ENCODE measurements around the gene RNF115.
A peak's percentile ranks its signal among the peaks of the same experiment; 100 is the strongest.

Gene RNF115

GRCh38 chr1:145701306-145701862 is 122.5 kb downstream of the RNF115 start:
- no peak for DNase-seq (ENCODE audit: low read depth in 2 of 2)

DNA sequence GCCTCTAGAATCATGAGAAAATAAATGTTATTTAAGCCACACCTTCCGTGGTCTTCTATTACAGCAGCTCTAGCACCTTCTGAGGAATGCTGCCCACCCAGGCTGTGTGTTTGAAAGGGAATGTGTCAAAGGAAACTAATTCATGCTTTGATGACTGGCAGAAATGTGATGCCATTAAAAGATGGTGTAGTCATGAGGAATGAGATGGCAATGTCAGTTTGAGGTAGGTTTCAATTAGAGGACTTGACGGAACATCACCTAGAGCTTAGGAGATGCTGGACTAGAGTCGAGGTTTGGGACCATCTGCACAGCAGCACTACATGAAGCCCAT is 127.3 kb downstream of the RNF115 start:
- no peak for DNase-seq (ENCODE audit: low read depth in 2 of 2)

DNA sequence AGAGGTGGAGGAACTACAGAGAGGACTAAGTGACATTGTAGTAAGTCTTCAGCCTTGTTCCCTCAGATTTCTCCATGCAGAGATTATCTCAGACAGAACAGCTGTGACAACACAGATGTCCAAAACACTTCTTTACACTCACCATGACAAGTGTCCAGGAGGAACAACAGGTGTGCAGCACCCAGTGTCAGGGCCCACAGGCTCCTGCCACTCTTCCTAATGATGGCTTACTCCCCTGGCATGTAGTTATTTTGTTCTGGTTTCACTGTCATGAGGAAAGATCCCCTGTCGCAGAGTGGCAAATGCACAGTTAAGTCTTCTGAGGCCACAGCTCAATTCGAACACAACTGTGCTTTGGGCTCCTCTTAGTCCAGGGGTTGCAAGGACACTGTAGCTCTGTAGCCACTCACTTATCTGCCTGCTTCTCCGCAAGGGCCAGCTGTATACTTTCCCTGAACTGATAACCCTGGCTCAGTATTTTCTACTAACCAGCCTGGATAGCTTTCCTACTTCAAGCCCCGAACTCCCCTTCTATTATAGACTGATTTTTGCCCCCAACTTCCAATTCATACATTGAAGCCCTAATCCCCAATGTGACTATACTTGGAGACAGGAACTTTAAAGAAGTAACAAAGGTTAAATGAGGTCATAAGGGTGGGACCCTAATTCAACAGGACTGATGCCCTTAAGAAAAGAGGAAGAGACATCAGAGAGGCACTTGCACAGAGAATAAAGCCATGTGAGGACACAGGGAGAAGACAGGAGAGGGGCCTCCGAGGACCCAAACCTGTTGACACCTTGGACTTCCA is 127.9 kb downstream of the RNF115 start:
- no peak for DNase-seq (ENCODE audit: low read depth in 2 of 2)

GRCh38 chr1:145692785-145693443 is 131.0 kb downstream of the RNF115 start:
- DNase-seq (ENCODE audit: low read depth in 2 of 2) = no peak

DNA sequence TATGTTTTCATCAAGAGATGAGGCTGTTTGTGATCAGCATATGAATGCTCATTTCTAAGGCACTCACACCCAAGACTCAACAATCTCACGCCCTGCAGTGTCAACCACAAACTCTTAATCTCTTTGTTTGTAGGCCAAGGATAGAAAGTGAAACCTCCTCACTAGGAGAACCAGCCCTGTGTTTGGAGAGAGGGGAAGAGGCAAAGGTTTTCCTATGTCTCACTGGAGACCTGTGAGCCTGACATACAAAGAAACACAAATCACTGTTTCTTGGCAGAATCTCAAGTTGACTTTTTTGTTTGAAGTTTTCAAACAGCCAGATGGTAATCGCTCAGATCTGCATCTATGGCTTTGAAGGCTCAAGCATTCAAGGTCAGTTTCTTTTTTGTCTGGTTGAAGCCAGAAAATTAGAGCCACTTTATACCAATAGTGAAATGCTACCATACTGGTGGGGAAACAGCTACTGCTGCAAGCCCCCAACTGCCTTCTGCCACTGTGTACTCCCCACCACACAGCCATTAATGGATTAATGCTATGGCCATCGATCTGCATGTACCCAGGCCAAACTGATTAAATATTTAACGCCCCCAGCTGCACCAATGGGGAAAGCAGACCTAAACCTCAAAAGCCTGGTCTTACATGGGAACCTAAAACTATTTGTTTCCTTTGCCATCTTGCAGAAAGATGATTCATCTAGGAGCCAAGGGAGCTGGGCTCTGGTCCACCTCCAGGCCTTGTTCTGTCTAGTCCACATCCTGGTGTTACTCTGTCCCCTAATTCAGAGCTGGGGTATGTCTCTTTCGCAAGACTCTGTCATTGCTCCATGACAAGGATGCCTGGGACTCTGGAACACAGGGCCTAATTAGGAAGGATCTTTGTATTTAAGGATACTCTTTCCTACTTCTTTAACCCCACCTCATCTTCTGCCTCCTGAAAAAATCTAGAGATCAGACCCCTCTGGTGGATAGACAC is 133.0 kb downstream of the RNF115 start:
- DNase-seq (ENCODE audit: low read depth in 2 of 2) = peak; percentile 1 to 3

GRCh38 chr1:145689922-145690321 is 134.0 kb downstream of the RNF115 start:
- no peak for DNase-seq (ENCODE audit: low read depth in 2 of 2)

DNA sequence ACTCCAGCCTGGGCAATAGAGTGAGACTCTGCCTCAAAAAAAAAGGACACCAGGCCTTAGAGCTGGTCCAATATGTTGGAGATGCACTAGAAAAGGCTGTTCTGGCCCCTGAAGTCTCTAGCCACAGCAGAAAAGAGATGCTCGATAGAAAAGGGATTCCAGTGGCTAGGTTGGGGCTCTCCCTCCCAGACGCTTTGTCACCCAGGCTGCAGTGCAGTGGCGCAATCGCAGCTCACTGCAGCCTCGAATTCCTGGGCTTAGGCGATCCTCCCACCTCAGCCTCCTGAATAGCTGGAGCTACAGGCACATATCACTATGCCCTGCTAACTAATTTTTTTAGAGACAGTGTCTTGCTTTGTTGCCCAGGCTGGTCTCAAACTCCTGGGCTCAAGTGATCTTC is 135.0 kb downstream of the RNF115 start:
- DNase-seq (ENCODE audit: low read depth in 2 of 2) = no peak
